Left ventricle myocardium superior (tissue), 1 donor: ENCODE results near the gene SGTA. TPM values are rescaled to one million over a fixed set of nuclear protein-coding genes. Genes with fewer than 3 reads are reported as not detected.

Source experiments
- ATAC-seq: fragments of 200-7000 bp; cut with Tn5 transposase; one replicate; pipeline ENCODE4 v1.9.1; 2020; ENCODE audit warnings: mild to moderate bottlenecking, moderate library complexity
- DNase-seq: peaks from one replicate; pipeline ENCODE4 v3.0.0-alpha.2; 2020
- intact Hi-C: fragments of 100-400 bp; cut with micrococcal nuclease; formaldehyde crosslinking; loops from one replicate; pipeline ENCODE4 v1.11.0; 2022
- total RNA-seq: library from RNA; stranded (reverse); fragmentation: NEBNext Ultra II Directional; extraction: Animal tissue kit (Norgen Biotek cat#: 25700); gene quantifications from one replicate; pipeline ENCODE4 v1.2.1, GENCODE V29; 2021
- donor health status: DM: no; HTN: yes; CAD: no; lungs with severe emphysema.

SGTA gene
- total RNA-seq, 1 donor from 2014 or later: 68.7 TPM

GRCh38 chr19:2734589-2735288, 48.3 kb downstream of the SGTA start:
- DNase-seq (peak; percentile 18), ATAC-seq (no peak)
- intact Hi-C loops: no loop called here

- DNase-seq (peak; percentile 23), ATAC-seq (no peak)
- intact Hi-C loops: no loop called here
These were observed 49.0 kb downstream of the SGTA start for GRCh38 chr19:2733930-2734588.

- intact Hi-C loops: no loop called here
- no peak for ATAC-seq
- peak; percentile 23 for DNase-seq
These were observed 50.2 kb downstream of the SGTA start for GRCh38 chr19:2732883-2733282.

- DNase-seq: no peak
- intact Hi-C loops: no loop called here
- ATAC-seq: no peak
These were observed 50.8 kb downstream of the SGTA start for GRCh38 chr19:2732157-2732725.

- DNase-seq: no peak
These were observed 51.7 kb downstream of the SGTA start for GRCh38 chr19:2731181-2731995.

GRCh38 chr19:2729943-2730818, 52.9 kb downstream of the SGTA start:
- intact Hi-C loops: no loop called here
- no peak for ATAC-seq
- no peak for DNase-seq

More at GRCh38 chr19:2731181-2731995, 51.7 kb downstream of the SGTA start:
- intact Hi-C loops: no loop called here
- no peak for ATAC-seq

GRCh38 chr19:2728783-2729387, 54.2 kb downstream of the SGTA start:
- ATAC-seq: no peak
- intact Hi-C loops: no loop called here
- no peak for DNase-seq

- DNase-seq (no peak), ATAC-seq (no peak)
- intact Hi-C loops: no loop called here
These were observed 55.5 kb downstream of the SGTA start for GRCh38 chr19:2727640-2727944.

GRCh38 chr19:2726904-2727639, 56.0 kb downstream of the SGTA start:
- DNase-seq (no peak), ATAC-seq (no peak)
- intact Hi-C loops: no loop called here

GRCh38 chr19:2726160-2726855, 56.8 kb downstream of the SGTA start:
- intact Hi-C loops: no loop called here
- DNase-seq: peak; percentile 15

GRCh38 chr19:2724148-2724557, 58.9 kb downstream of the SGTA start:
- intact Hi-C loops: no loop called here
- no peak for DNase-seq
- no peak for ATAC-seq

More at GRCh38 chr19:2726160-2726855, 56.8 kb downstream of the SGTA start:
- no peak for ATAC-seq

GRCh38 chr19:2723747-2724146, 59.3 kb downstream of the SGTA start:
- DNase-seq: no peak
- ATAC-seq: no peak
- intact Hi-C loops: no loop called here

- intact Hi-C loops: no loop called here
- ATAC-seq (no peak), DNase-seq (no peak)
These were observed 59.7 kb downstream of the SGTA start for GRCh38 chr19:2723345-2723715.

- intact Hi-C loops: no loop called here
- ATAC-seq: peak; percentile 77
- peak; percentile 86 for DNase-seq
These were observed 60.3 kb downstream of the SGTA start for GRCh38 chr19:2722541-2723344.

GRCh38 chr19:2721570-2722540, 61.2 kb downstream of the SGTA start:
- DNase-seq (no peak), ATAC-seq (no peak)
- intact Hi-C loops: no loop called here
